GM19468 (cell line): ENCODE measurements around the gene KAZN.

Experiments used
- ATAC-seq: cut with Tn5 transposase; IDR thresholded peaks from one replicate; pipeline ENCODE4 v1.9.1; 2021; ENCODE audit warnings: mild to moderate bottlenecking, moderate library complexity, moderate number of reproducible peaks; ENCODE audit not compliant: unreplicated experiment; ENCODE audit errors: extremely low read depth

KAZN gene

DNA sequence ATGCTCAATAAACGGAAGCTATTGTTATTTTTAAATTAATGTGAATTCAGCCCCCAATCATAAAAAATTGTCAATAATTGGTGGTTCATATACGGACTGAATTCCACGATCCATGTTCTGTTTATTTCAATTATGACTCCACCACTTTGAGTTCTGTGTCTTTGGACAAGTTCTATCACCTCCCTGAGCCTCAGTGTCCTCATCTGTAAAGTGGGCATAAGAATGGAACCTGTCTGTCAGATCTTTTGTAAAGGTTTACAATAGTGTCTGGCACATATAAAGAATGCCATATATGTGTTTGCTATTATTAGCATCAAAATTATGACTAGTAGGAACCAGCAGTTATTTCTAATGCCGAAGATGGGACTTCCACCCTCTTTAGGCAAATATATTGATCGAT is 183.3 kb downstream of the KAZN start:
- ATAC-seq = no peak

GRCh38 chr1:14782741-14783591 is 184.5 kb downstream of the KAZN start:
- no peak for ATAC-seq

- ATAC-seq = no peak
Observed at GRCh38 chr1:14783592-14783886, 185.1 kb downstream of the KAZN start.

- ATAC-seq = no peak
Observed at GRCh38 chr1:14784790-14785773, 186.6 kb downstream of the KAZN start.

DNA sequence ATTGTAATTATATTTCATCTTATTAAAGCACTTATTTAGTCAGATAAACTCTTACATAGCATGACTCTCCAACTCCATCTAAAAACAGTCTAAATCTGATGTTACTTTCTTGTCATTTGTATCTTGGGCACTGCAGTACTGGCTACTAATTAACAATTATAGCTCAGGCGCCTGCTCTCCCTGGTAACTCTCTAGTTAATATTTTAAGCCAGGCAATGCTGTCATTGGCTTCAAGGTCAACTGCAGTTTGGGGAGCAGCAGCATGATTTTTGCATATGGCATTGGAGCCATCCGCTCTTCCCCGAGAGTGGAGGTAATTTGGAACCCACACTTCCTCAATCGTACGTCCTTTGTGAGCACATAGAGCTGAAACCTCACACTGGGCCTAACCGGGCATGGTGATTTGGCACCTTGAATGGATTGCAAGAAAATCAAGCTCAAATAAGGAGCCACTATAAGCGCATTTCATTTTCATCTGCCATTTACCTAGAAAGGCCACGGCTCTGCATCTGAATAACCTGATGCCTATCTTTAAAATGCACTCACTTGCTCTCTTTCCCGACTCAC is 187.7 kb downstream of the KAZN start:
- no peak for ATAC-seq

GRCh38 chr1:14786681-14787080 is 188.2 kb downstream of the KAZN start:
- no peak for ATAC-seq

DNA sequence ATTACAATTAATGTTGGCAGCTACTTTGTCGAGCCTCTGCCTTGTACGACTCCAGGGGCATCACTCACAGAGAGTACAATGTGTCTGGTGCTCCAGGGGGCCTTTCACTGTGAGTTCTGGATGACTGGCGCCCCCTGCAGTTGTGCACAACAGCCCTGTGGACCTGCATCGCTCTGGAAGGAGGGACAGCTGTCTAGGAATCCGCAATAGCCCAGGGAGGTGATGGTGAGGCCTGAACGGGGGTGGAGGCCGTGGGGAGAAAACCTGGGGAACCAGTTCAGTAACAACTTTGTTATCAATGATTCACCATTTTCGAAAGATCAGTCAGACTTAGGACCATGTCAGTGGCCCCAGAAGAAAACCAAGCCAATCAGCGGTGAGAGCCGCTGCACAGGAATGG is 189.1 kb downstream of the KAZN start:
- no peak for ATAC-seq

GRCh38 chr1:14788080-14788479 is 189.6 kb downstream of the KAZN start:
- no peak for ATAC-seq

DNA sequence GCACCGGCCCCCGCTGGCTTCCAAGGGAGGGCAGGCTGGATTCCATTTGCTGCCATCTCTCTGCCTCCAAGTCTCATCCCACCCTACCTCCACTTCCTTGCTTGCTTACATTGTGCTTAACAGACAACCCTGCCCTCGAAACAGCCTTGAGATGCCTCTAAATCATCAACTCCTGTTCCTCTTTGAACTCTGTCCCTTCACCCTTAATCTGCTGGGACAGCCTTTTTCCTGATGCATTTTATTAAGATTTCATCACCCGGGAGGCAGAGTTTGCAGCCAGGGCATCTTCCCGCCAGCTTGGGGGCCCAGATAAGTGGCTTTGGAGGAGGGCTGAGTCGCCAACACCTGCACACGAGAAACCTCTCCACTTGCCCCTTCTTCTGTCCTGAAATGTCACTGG is 192.5 kb downstream of the KAZN start:
- ATAC-seq = no peak

DNA sequence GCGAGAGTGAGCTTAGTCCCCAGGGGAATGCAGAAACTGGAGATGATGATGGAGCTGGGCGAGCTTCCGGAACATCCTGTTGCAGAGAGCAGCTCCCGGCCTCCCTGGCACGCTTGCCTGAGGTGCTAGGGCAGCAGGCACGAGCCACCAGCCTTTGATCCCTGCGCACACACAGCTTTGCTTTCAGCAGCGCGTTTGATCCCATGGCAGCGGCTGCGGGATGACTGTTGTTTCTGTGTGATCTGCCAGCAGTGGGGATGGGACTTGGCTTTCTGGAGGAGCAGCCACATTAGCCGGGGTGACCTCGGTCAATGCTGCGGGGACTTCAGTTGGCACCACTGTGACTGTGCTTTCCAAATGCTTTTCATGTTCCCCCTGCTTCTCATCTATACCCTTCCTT is 193.2 kb downstream of the KAZN start:
- no peak for ATAC-seq

DNA sequence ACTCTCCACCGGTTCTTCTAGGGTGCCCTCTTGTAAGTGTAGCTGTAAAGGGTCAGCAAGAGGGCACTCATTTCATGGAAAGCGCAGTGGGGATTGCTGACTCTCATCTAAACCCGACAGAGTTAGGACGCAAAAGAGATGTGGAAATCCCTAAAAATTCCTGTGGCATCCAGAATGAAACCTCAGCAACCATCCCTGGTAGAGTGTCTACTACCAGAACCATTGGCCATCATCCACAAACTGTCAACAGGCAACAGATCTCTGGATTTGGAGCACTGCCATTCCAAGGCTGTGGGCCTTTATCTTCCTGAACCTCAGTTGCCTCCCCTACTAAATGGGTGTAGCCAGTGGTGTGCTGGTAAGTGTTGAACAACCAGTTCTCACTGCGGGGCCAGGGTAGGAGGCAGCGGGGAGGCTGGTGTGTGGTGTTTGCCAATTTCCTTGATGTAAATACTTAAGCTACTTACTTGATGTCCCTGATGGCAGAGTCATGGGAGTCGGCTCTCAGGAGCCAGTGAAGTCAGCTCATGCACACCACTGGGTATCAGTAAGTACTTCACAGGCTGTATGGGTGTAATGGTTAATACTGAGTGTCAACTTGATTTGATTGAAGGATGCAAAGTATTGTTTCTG is 195.8 kb downstream of the KAZN start:
- no peak for ATAC-seq

DNA sequence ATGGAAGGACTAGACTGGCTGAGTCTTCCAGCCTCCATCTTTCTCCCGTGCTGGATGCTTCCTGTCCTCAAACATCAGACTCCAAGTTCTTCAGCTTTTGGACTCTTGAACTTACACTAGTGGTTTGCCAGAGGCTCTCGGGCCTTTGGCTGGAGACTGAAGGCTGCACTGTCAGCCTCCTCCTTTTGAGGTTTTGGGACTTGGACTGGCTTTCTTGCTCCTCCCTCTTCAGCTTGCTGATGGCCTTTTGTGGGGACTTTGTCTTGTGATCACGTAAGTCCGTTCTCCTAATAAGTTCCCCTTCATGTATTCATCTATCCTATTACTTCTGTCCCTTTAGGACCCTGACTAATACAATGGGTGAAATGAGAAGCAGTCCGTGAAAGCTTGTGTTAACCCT is 196.4 kb downstream of the KAZN start:
- ATAC-seq = no peak

GRCh38 chr1:14795589-14795988 is 197.1 kb downstream of the KAZN start:
- ATAC-seq = no peak

DNA sequence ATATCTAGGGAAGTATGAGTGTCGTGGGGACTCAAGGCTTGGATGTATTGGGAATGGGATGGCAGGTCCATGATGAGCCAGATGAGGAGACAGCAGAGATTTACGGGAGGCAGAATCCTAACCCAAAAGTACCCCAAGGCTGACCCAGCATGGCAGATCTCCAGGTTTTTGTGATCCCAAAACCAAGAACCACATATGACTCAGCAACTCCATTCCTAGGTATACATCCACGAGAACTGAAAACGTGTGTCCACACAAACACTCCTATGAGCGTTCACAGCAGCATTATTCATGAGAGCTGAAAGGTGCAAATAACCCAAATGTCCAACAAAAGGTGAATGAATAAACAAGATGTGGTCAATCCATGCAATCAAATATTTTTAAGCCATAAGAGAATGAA is 201.5 kb downstream of the KAZN start:
- ATAC-seq = no peak

- ATAC-seq = no peak
Observed at GRCh38 chr1:14800500-14801076, 202.1 kb downstream of the KAZN start.

DNA sequence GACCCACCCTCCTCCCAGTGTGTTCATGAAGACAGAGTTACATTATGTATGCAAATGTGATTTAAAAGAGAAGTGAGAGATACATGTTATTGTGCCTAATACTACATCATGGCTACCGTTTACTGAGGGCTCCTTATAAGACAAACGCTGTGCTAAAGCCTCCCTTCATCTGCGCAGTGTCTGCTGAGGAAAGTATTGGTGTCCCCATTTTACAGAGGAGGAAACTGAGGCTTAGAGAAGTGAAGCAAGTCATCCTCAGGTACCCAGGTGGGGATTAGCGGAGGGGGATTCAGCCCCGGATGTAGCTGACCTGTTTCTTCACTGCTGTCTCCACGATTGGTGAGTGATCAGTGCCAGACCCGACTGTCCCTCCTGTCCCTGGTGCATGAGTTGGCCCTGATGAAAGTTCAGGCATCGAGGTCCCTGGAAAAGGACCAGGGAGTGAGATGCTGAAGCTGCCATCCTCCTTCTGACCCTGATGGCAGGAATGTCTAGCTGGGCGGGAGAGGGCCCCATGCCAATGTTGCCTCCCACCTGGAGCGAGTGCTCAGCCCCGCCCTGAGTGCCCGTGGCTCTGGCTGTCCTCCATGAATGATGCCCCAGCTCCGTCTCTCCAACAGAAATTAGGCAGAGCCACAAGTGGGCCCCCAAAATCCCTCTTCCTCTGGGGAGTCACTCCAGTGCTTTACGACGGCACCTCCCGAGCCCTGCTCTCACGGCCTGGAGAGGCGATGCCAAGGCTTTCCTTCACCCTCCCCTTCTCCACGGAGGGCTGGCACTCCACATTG is 204.7 kb downstream of the KAZN start:
- no peak for ATAC-seq

DNA sequence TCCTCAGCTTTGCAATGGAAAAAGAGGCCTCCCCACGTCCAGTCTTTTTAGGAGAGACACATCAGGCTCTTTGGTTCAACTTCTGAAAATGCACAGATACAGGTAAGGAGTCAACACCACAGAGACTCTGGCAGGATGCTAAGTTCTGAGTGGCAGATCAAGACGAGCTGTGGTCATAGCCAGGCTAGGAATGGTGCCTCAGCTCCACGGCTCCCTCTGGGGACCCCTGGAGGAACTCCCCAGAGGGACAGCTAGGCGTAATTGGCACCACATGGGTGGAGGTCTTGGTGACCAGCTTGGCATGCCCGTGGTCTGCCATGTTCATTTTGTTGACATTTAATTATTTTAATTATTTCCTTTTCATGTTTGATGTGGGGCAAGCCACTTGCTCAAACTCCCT is 206.1 kb downstream of the KAZN start:
- ATAC-seq = no peak

DNA sequence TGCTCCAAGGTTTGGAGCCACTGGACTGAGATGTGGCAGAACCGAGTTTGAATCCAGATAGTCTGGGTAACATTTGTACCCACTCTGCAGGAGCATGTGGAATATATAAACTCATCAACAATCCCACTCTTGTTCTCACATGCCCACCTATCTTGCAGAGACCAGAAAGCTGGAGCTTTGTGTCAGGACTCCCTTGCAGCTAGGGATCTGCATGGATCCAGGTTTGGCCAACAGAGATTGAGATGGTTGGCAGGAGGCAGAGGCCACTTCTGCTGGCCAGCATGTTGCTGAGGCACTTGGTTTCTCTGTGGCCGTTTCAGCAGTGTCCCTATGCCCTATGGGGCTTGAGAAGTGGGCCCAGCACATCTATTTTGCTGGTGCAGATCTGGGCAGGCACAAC is 208.3 kb downstream of the KAZN start:
- no peak for ATAC-seq

DNA sequence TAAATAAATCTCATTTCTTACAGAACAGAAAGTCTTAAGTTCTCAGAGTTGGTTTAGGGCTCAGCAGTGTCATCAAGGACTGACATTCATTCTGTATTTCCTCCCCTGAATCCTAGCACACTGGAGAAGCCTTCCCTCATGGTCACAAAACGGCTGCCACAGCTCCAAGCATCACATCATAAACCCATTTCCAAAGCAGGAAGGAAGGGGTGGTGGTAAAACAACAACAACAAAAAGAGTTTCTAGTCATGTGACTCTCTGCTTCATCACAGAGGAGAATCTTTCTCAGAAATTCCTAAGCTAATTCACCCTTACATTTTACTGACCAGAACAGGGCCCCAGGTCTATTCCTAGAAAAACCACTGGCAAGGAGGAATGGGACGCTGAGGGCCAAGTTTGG is 210.3 kb downstream of the KAZN start:
- no peak for ATAC-seq
